Pancreas (tissue), 10 donors: ENCODE measurements around the gene DDR1. TPM values are rescaled to one million over a fixed set of nuclear protein-coding genes. Genes with fewer than 3 reads are reported as not detected.

Experiments used
- ATAC-seq, 4 donors: fragments of 200-7000 bp; cut with Tn5 transposase; one replicate each; pipeline versions ENCODE4 v1.8.0 to v1.9.1; 2020; ENCODE audit warnings: mild to moderate bottlenecking in 4 of 4, moderate library complexity in 4 of 4
- DNase-seq, 6 donors: peaks; one replicate each; pipeline ENCODE4 v3.0.0-alpha.2; 2020
- FAIRE-seq: peaks from 2 replicates; lab custom pipeline; 2012; peaks lifted over from hg19 to GRCh38; lab: Jason Lieb, UNC
- H3K27ac ChIP-seq, 4 donors: fragments of 200-600 bp; sonication (generic); 1 replicate in 3 of 4; 2 replicates in 1 of 4; pipeline versions ENCODE4 v1.5.0 to v1.8.0; 2020
- H3K27me3 ChIP-seq, 4 donors: fragments of 200-600 bp; one replicate each; pipeline ENCODE4 v1.8.0; 2021
- H3K36me3 ChIP-seq, 3 donors: fragments of 200-600 bp; sonication (generic) in 1 of 3; one replicate each; pipeline versions ENCODE4 v1.5.0 to v1.8.0; 2020 to 2021
- H3K4me1 ChIP-seq, 3 donors: fragments of 200-600 bp; one replicate each; pipeline ENCODE4 v1.8.0; 2021
- H3K4me3 ChIP-seq, 4 donors: fragments of 200-600 bp; sonication (generic) in 2 of 4; one replicate each; pipeline versions ENCODE4 v1.5.0 to v1.8.0; 2020 to 2021
- H3K9me3 ChIP-seq, 4 donors: fragments of 200-600 bp; one replicate each; pipeline ENCODE4 v1.8.0; 2021
- WGBS, 2 donors: extraction: QIAGEN DNeasy Blood & Tissue Kit; methylation state at CpG; one replicate each; pipeline ENCODE4 v1.1.7; 2013; 5-methylcytosine and 5-hydroxymethylcytosine counted together
- intact Hi-C, 3 donors: fragments of 100-400 bp; cut with DNase I; formaldehyde crosslinking; loops; one replicate each; pipeline versions ENCODE4 v1.11.1 to v1.14.2; 2022
- polyA plus RNA-seq, 2 donors: library from polyadenylated mRNA; stranded (reverse); fragments of 200-250 nt; gene quantifications; one replicate each; pipeline ENCODE4 v1.2.3, GENCODE V29; 2013
- total RNA-seq, 6 donors: library from RNA; stranded (reverse); fragmentation: NEBNext Ultra II Directional in 4 of 6; extraction: Animal tissue kit (Norgen Biotek cat#: 25700) in 4 of 6; gene quantifications; one replicate each; pipeline versions ENCODE4 v1.2.1 to v1.2.4, GENCODE V29; 2021 to 2023
- TF ChIP-seq, protein P1 (sequence below), 4 donors: fragments of 200-600 bp; sonication (generic) in 3 of 4; IDR thresholded peaks; one replicate each; pipeline versions ENCODE4 v1.5.0 to v1.8.0; 2021; ENCODE audit warnings: antibody characterized with exemption in 4 of 4
- donor health status: healthy with polysubstance abuse.
- donor health status: DM: no; HTN: no; CAD: no; lungs with moderate emphysema.
- donor health status: DM: no; HTN: no; CAD: no.
- donor health status: control.
- donor health status: control.
- donor health status: Bipolar disorder and iron deficiency.
- donor health status: DM: yes; HTN: yes; CAD: no.
- donor health status: DM: no; HTN: no; CAD: no.
- donor health status: DM: no; HTN: no; CAD: no.
- donor health status: DM: yes; HTN: yes; CAD: no.

DDR1 gene
- total and polyA plus RNA-seq, 8 donors = 92.7 to 160 (median 118) TPM

DNA sequence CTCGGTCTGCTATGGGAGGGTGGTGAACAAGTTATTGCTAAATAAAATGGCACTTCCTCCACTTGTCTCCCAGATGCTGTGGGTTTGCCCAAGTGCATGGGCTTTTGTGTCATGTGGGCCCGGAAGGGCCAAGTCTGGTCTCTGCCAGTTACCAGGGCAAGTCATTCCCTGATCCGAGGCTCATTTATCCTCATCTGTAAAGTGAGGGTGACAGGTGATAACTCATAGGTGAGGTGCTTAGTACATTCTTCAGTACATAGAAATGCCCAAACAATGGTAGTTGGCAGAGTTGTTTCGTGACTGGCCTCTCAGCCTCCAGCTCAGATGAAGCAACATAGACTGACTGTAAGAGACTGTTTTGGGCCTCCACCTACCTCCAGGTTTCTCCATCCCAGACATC lies 54.4 kb downstream of the DDR1 start:
- 42 to 46% methylated on average over 4 of the region's 4 CpGs for WGBS, 2 donors
- Histone ChIP-seq H3K27ac (peak overlapping the region in 1 of 4 donors; percentile 13), H3K9me3 (no peaks in the 10 kb centered on the region), H3K27me3 (no peaks in the 10 kb centered on the region), H3K4me3 (no peak overlapping the region), H3K36me3 (no peaks in the 10 kb centered on the region), H3K4me1 (no peaks in the 10 kb centered on the region)
- DNase-seq = no peak
- TF ChIP-seq, protein P1, sequence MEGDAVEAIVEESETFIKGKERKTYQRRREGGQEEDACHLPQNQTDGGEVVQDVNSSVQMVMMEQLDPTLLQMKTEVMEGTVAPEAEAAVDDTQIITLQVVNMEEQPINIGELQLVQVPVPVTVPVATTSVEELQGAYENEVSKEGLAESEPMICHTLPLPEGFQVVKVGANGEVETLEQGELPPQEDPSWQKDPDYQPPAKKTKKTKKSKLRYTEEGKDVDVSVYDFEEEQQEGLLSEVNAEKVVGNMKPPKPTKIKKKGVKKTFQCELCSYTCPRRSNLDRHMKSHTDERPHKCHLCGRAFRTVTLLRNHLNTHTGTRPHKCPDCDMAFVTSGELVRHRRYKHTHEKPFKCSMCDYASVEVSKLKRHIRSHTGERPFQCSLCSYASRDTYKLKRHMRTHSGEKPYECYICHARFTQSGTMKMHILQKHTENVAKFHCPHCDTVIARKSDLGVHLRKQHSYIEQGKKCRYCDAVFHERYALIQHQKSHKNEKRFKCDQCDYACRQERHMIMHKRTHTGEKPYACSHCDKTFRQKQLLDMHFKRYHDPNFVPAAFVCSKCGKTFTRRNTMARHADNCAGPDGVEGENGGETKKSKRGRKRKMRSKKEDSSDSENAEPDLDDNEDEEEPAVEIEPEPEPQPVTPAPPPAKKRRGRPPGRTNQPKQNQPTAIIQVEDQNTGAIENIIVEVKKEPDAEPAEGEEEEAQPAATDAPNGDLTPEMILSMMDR (IDR thresholded peaks at IDR 0.05) = no peak
- no peak for FAIRE-seq
- ATAC-seq = peak; percentile 32 to 60 (median 48)
- intact Hi-C loops = loop anchor here in 1 of 3 donors (10.0 kb wide), 1 partner anchor 126 kb away; no protein-coding TSS in a partner anchor

DNA sequence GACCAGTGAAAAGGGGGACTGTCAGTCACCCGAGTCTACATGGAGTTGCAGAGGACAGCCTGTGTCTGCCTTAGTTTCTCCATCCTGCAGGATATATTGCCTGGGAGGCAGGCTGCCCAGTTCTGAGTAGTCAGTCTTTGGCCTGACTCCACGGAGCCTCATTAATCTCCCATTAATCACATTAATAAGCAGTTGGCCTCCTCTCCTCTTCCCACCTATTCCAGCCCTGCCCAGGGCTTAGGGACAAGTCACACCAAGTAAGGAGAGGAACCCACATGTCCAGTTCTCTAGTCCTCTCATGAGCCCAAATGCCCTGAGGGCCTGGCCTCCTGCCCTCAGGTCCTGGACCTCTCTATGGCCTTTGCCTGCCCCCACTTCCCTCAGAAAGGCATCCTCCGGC lies 55.2 kb downstream of the DDR1 start:
- WGBS, 2 donors = 35 to 37% methylated on average over 3 of the region's 3 CpGs
- Histone ChIP-seq H3K9me3 (no peaks in the 10 kb centered on the region), H3K4me1 (no peaks in the 10 kb centered on the region), H3K27ac (no peak overlapping the region), H3K27me3 (no peaks in the 10 kb centered on the region), H3K36me3 (no peaks in the 10 kb centered on the region), H3K4me3 (no peak overlapping the region)
- intact Hi-C loops = loop anchor here in 1 of 3 donors (10.0 kb wide), 1 partner anchor 125 kb away; no protein-coding TSS in a partner anchor
- FAIRE-seq (no peak), DNase-seq (peak in 2 of 6 donors; percentile 28 to 47), ATAC-seq (peak; percentile 58 to 77 (median 69))
- TF ChIP-seq, protein P1 (IDR thresholded peaks at IDR 0.05) = no peak

DNA sequence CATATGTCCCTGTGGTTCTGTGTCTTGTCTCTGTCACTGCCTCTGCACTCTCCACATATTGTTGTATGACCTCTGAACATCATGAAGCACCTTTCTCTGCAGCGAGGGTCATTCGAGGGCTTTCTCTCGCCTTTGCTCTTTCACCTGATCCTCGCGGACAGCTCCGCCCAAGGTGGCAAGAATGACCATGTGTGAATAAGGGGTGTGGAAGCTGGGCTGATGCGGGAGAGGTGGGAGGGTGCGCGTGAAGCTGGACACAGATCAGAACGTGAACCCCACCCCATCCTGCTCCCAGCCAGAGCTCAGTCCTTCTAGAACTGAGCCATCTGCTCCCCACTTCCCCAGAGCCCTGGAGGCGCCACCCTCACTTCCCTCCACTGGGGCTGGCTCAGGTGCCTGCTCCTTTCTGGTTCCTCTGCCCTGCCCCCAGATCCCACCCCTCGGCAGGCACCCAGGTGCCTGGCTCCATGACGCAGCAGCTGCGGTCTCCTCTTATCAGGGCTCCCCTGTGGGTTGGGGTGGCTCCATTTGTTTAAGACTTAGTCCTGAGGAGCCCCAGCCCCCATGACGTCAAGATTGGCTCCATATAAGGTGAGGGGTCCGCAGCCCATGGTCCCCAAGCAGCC lies 56.2 kb downstream of the DDR1 start, which contains the start of gene MUCL3:
TSS of gene MUCL3 (plus strand) at position 613 of the 626 bp plus-strand sequence. CDS start 27 bp downstream, outside the sequence.
- Histone ChIP-seq H3K27me3 (no peaks in the 10 kb centered on the region), H3K9me3 (no peaks in the 10 kb centered on the region), H3K36me3 (no peaks in the 10 kb centered on the region), H3K27ac (no peak within 1 kb of the TSS), H3K4me3 (no peak within 1 kb of the TSS), H3K4me1 (no peaks in the 10 kb centered on the region)
- DNase-seq = no peak
- 57 to 74% methylated on average over 16 of the region's 16 CpGs for WGBS, 2 donors
- intact Hi-C loops = no loop called here
- no peak for FAIRE-seq
- ATAC-seq = peak in 1 of 4 donors; percentile 17
- TF ChIP-seq, protein P1 (IDR thresholded peaks at IDR 0.05) = no peak

DNA sequence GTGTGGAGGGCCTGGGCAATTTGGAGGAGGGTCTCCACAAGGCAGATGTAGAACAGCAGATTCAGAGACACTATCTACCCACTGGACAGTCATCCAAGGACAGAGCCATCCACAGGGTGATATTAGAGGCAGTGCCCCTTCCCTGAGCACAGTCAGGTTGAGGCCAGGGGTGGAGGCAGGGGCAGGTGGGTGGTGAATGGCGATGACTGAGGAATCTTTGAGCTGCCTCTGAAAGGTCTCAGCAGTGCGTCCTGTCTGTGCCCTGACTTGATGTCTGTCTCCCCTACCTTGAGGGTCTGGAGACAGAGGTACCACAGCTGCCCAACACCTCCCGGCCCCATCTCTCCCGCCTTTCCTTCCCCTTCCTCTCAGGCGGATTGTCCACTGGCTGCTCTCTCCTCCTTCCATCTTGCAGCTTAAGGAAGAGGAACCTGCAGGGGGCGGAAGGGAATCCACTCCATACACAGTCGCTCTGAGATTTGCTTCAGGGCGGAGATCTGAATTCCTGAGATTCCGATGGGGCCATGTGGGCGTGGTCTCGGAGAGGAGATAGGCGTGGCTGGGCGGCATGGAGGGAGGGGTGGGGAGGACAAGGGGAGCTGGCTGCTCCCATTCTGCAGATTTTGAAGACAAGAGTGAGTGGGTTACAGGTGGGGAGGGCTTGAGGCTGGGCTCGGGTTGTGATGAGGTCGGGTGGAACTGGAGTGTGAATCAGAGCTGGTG lies 58.2 kb downstream of the DDR1 start:
- no peak for FAIRE-seq
- intact Hi-C loops = no loop called here
- H3K27me3 ChIP-seq = no peaks in the 10 kb centered on the region
- no peak overlapping the region for H3K27ac ChIP-seq
- TF ChIP-seq, protein P1 (IDR thresholded peaks at IDR 0.05) = peak in 1 of 4 donors; percentile 18
- WGBS, 2 donors = 12 to 14% methylated on average over 14 to 15 of the region's 15 CpGs
- no peaks in the 10 kb centered on the region for H3K4me1 ChIP-seq
- no peaks in the 10 kb centered on the region for H3K9me3 ChIP-seq
- ATAC-seq = peak; percentile 78 to 91 (median 82)
- no peak overlapping the region for H3K4me3 ChIP-seq
- no peaks in the 10 kb centered on the region for H3K36me3 ChIP-seq
- peak in 5 of 6 donors; percentile 60 to 82 (median 73) for DNase-seq
